NCI-H2227 (cell line): ENCODE data around the gene ING5.
"Not testable (repeated sequence)": the region's sequence is repeated elsewhere in the genome, so short reads cannot be mapped to it uniquely, and the experiment has no call there.

Experiments used
- DNase-seq: peaks from one replicate; lab custom pipeline; 2025; ENCODE audit not compliant: unreplicated experiment; lab: John Stamatoyannopoulos, UW

The ING5 gene

GRCh38 chr2:241736111-241736510 is 34.3 kb downstream of the ING5 start:
- DNase-seq, result no peak

GRCh38 chr2:241738040-241738686 is 36.3 kb downstream of the ING5 start:
- no peak for DNase-seq

GRCh38 chr2:241739177-241739576 is 37.3 kb downstream of the ING5 start:
- DNase-seq, result no peak

GRCh38 chr2:241739651-241740050 is 37.8 kb downstream of the ING5 start:
- no peak for DNase-seq

GRCh38 chr2:241741016-241741415 is 39.2 kb downstream of the ING5 start:
- no peak for DNase-seq

- no peak for DNase-seq
These were observed 40.6 kb downstream of the ING5 start for GRCh38 chr2:241742320-241742939.

GRCh38 chr2:241743008-241743407 is 41.2 kb downstream of the ING5 start:
- DNase-seq, result not testable (repeated sequence)

GRCh38 chr2:241743620-241744019 is 41.8 kb downstream of the ING5 start:
- no peak for DNase-seq

GRCh38 chr2:241744028-241744754 is 42.4 kb downstream of the ING5 start:
- no peak for DNase-seq

- DNase-seq, result no peak
These were observed 43.4 kb downstream of the ING5 start for GRCh38 chr2:241745276-241745675.

- no peak for DNase-seq
These were observed 44.2 kb downstream of the ING5 start for GRCh38 chr2:241746084-241746483.

GRCh38 chr2:241748468-241749256 is 46.8 kb downstream of the ING5 start:
- no peak for DNase-seq

- DNase-seq, result no peak
These were observed 48.4 kb downstream of the ING5 start for GRCh38 chr2:241750076-241750840.

GRCh38 chr2:241751152-241751551 is 49.3 kb downstream of the ING5 start:
- no peak for DNase-seq

- DNase-seq, result no peak
These were observed 49.9 kb downstream of the ING5 start for GRCh38 chr2:241751776-241752175.

- DNase-seq, result no peak
These were observed 50.4 kb downstream of the ING5 start for GRCh38 chr2:241752253-241752652.

GRCh38 chr2:241752689-241753276 is 50.9 kb downstream of the ING5 start:
- no peak for DNase-seq

GRCh38 chr2:241753493-241753892 is 51.7 kb downstream of the ING5 start:
- no peak for DNase-seq

- no peak for DNase-seq
These were observed 52.2 kb downstream of the ING5 start for GRCh38 chr2:241754042-241754441.

- no peak for DNase-seq
These were observed 53.3 kb downstream of the ING5 start for GRCh38 chr2:241755166-241755565.
